Cerebellar nuclear complex (tissue), 1 donor: Measurements from ENCODE around the gene ETV3L.
"Not testable (repeated sequence)": the region's sequence is repeated elsewhere in the genome, so short reads cannot be mapped to it uniquely, and the experiment has no call there.

Source experiments
- DNase-seq, 2 experiments: peaks; one replicate each; lab custom pipeline; 2025; lab: John Stamatoyannopoulos, UW

The ETV3L gene

DNA sequence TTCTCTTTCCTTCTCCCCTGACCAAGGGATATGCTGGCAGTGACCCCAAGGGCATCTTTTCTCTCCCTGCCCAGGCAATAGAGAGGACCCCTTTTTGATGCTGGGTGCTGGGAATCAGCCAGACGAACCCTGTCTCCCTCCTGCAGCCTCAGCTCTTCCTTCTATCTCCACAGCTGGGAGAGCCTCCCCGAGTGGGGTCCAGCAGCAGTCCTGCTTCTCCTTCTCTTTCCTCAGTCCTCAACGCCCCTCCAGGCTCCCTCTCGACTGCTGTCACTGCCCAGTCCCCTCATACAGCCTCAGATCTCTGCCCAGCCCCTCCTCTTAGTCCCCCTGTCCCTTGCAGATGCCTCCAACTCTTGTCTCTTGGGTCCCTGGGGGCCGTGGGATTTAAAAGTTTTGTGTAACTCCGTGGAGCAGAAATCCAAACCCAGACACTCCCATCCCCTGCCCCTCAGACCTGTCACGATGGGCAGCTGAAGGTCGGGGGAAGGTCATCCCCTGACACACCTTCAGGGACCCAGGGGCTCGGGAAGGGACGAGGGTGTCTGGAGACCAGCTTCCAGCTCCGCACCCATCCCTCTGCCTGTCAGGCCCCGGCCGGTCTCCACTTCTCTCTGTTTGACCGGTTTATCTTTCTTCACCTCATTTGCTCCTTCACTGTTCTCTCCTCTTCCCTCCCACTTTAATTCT lies 5.8 kb upstream of the ETV3L start:
- DNase-seq = no peak

DNA sequence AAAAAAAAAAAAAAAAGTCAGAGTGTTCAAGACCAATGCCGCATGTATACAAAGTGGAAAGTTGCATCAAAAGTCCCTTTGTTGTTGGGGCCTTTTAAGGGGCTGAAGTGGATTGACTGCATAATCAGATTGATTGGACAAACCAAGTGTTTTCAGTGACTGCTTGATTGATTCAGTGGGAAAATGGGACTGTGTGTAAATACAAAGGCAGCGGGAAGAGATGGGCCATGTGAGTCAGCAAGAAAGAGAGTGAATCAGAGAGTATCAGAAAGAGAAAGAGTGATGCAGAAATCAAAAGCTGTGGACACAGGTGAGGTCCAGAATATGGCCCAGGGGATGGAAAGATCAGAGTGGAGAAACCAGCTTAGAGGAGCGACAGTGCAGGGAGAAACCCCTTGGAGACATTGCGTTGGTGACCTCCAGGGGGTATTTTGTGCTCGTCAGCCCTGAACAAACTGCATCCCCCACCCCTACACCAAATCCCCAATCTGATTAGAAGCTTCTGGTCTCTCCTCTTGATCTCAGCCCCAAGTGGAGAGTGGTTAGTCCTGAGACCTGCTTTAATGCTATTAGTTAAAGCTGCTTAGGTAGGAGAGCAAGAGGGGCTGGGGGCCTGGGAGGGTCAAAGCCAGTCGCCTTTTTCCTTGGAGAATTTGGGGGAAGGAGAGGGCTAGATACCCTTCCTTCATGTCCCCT lies 5.1 kb upstream of the ETV3L start:
- DNase-seq = no peak

DNA sequence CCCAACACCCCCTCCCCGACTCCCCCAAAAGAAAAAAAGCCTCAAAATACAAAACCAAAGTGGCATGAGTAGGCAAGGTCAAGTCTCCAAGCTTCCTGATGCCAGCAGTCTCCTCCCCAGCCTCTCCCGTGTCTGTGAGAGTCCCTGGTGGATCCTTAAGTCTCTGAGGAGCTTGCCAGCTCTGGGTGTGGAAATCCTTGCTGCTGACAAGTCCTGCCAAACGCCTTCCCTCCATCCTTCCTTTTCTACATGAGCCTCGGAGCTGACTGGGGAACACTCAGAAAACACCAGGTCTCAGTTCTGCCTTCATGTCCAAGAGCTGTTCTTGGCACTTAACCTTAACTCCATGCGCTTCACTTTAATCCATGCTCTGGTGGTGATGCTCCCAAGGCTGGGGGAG lies 3.7 kb upstream of the ETV3L start:
- no peak for DNase-seq

DNA sequence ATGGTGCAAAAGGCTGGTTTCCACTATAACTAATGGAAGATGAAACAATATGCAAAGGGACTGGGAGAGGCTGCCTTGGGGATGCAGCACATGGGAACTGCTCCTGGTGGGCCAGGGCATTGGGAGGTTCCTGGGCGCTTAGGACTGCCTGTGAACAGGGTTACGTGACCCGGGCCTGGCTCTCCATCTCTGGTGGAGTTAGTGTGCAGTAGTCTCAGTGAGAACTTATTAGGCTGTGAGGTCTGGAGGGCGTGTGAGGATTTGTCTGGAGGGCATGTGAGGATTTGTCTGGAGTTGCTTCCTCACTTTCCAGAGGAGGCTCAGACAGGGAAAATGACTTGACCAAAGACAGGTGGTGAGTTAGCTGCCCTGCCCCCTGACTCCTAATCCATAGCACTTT lies 1.5 kb upstream of the ETV3L start:
- no peak for DNase-seq

DNA sequence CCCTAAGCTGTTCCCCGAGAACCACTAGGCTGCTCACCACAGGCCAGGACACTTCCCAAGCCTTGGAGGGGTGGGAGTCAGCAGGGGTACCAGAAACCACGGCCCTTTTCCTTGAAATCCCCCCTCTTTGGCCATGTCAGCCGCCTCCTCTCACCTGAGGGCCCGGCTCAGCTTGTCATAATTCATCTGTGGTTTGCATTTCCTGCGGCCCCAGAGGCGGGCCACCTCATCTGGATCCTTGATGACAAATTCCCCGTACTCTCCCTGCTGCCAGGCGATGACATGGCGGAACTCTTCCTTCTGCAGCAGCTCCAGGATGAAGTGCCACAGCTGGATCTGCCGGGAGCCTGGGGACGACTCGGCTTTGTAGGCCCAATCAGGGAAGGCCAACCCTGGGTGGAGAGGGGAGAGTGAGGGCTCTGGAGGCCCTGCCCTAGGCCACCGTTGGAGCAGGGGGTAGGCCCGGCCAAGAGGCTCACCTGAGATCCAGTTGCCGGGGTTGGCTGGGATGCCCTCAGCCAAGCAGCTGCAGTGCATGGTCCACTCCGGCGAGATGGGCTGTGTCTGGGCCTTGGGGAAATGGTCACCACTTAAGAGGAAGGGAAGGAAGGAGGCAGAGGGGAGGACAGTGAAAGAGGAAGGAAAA lies 498 bp downstream of the ETV3L start:
- DNase-seq = not testable (repeated sequence)

DNA sequence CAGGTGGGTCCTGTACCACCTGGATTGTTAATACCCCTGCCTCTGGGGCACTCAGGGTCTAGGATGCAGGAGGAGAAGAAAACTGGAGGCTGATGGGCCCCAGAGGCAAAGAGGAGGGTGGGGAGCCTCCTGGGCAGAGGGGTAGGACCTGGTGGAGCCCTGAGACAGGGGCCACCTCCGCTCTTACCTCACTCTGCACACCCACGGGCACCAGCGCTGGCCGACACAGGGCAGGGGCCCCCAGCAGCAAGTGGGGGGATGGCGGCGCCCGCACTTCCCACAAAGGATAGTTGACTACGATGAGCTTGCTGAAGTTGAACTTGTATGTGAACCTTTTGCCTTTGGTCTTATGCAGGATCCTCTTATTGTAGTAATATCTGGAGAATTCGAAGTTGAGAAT lies 1.1 kb downstream of the ETV3L start:
- DNase-seq = no peak

DNA sequence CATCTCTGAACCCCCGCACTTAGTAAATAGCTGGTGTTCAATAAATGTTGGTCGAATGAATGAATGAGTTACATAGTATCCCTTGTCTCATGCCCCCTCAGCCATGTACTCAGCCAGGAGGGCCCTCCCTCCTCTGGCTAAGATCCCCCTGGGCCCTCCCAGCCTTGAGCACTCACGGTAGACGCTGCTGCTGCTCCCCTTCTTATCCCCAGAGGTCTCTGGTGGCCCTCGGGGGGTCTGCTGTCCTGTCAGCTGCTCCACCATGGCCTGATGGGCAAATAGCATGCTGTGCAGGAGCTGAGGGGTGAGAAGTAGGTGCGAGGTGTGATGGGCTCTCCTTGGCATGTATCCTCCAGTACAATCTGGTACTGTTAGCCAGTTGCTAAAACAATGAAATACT lies 1.9 kb downstream of the ETV3L start:
- no peak for DNase-seq

DNA sequence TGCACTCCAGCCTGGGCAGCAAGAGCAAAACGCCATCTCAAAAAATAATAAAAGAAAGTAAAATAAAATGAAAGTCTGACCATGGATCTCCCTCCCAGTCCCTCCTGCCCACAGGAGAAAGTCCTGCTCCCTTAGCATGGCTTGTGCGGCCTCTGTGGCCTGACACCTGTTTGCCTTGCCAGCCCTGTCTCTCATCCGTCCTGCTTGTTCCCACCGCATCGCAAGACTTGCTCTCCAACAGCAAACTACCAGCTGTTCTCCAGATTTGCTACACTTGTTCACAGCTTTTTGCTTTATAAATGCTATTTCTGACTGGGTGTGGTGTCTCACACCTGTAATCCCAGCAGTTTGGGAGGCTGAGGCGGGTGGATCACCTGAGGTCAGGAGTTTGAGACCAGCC lies 2.7 kb downstream of the ETV3L start:
- no peak for DNase-seq

DNA sequence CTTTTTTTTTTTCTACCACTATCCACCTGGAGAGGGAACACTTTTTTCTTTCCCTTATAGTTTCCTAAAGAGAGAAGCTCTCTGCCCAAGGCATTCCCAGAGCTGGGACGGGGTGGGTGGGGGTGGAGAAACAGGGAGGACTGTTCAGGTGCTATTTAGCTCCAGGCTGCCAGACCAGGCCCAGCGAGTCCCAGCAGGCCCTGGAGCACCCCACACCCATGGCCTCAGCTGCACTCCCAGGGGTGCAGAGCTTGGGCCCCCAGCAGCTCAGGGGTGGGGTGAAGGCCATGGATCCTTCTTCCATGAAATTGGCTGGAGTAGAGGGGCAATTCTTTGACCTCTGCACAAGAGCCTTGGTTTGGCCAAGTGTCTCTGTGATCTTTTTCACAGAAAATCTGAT lies 4.1 kb downstream of the ETV3L start:
- no peak for DNase-seq

DNA sequence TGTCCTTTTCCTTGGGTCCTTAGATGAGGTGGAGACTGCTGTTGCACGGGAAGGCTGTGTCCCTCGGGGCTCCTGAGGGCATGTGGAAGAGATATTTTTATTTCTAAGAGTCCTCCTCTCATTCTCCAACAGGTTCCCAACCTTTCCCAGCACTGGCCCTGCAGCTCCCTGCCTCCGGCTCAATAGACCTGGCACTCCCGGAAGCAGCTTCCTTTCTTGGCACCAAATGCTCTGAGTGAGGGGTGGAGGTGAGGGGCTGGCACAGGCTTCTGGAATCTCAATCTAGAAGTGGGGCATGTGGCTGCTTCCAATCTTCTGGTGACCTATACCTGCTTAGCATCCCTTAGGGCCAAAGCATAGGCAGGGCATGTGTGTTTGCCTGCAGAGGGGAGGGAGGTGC lies 4.5 kb downstream of the ETV3L start:
- no peak for DNase-seq

DNA sequence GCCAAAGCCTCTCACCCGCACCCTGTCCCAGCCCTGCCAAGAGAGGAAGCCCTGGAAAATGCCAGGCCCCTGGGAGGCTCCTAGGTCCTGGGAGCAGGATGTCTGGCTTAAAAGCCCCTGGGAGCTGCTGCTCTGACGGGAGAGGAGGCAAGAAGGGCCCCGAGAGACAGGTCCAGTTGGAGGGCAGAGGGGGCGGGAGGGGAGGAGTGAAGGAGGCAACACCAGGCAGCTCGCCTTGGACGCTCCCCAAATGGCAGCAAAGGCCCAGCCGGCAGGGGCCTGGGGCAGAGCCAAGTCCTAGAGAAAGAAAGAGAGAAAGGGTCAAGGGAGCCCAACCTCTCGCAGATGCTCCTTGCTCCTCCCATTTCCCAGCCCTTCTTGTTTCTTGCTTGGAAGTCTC lies 6.8 kb downstream of the ETV3L start:
- DNase-seq = no peak

DNA sequence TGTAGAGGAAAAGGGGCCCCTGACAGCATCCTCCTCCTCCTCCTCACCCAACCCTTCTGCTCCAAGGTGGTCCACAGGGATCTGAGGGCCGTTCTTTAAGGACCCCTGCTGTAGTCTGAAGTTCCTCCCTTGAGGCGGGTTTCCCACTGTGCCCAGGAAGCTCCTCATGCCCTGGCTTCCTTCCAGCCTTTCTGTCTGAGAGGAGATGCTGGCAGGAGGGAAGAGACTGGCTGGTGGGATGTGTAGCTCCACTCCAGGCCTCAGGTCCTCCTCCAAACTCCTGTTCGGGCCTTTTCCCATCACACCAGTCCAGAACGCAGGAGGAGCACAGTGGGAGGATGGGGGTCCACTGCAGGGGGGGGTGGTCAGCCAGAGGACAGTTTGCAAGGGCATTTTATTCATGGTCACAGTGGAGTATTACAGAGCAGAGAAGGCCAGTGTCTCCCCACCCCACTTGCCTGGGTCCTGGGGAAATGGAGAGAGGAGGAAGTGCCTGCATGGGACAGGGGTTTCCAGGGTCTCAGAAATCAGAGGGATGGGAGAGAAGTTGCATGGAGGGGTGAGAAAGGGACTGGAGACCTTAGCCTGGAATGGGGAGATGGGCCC lies 7.8 kb downstream of the ETV3L start:
- DNase-seq = no peak

DNA sequence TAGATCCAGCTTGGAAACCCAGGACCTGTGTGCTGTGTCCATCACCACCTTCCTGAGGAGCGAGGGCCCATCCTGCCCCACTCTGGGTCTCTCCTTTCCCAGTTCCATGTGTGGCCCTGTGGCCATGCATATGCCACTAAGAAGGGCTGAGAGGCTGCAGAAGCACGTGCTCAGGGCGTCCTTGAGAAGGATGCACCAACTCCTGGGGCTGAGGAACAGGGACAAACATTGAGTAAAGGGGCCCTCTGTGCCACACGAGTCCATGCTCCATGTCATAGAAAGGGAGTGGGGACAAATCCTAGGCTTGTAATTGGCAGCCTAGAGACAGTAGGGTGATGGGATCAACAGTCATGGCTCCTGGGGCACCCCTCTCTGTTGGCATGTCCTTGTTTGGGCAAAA lies 8.4 kb downstream of the ETV3L start:
- no peak for DNase-seq

DNA sequence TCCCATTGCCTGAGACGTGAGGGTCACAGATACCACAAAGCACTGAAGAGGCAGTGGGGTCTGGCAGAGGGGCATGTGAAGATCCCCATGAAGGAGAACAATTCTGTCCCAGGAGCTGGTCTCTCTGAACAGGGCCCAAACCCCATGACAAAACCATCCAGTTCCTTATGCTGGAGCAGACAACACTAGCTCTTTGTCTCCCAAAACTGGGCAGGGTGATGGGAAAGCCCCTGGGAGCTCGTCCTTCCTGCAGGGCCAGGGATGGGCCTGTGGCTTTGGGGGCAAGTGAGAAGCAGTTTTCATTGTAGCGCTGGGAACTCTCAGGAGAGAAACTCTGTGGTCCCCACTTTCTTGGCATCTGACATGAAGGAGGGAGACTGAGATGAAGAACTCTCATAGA lies 8.8 kb downstream of the ETV3L start:
- no peak for DNase-seq

DNA sequence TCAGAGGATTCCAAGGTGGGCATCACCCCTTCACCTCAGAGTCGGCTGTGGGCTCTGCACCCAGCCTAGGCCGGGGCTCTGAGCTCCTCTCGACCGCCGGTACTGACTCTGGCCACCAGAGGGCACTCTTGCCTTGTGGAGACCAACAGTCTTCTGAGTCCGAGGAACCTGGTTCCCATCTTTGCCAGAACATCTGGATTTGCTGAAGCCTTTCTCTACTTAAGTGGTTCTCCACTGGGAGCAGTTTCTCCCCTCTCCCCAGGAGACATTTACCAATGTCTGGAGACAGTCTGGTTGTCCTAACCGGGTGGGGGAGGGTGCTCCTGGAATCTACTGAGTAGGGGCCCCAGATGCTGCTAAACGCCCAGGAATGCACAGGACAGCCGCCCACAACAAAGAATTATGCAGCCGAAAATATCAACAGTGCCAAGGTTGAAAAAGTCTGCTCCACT lies 9.4 kb downstream of the ETV3L start:
- peak in 1 of 2 experiments; percentile 8 for DNase-seq

DNA sequence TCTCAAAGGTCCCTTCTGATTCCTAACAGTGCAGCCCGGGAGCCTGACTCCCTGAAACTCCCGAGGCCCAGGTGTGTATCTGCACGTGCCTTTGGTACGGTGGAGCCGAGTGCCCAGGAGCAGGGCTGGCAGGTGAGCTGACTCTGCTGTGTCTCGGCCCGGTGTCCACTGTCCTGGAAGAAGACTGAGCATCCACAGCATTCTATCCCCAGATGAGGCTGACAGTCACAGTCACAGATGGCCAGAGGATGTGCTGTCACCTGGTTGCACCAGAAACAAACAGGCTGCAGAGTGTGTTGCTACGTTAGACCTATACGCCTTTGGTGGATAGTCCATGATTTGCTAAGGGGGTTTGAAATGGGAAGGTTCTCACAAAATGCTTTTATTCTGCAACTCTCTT lies 9.8 kb downstream of the ETV3L start:
- DNase-seq = no peak

DNA sequence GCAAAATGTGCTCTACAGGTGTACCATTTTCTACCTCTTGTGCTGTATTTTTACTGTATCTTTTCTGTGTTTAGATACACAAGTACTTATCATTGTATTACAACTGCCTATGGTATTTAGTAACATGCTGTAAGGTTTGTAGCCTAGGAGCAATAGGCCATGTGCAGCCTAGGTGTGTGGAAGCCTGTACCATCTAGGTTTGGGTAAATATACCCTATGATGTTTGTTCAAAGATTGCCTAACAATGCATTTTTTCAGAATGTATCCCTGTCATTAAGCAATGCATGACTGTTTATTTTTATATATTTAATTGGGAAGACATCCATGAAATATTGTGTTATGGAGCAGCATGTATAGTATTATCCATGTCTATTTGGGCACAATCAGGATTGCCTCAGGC lies 11.0 kb downstream of the ETV3L start:
- DNase-seq = no peak

DNA sequence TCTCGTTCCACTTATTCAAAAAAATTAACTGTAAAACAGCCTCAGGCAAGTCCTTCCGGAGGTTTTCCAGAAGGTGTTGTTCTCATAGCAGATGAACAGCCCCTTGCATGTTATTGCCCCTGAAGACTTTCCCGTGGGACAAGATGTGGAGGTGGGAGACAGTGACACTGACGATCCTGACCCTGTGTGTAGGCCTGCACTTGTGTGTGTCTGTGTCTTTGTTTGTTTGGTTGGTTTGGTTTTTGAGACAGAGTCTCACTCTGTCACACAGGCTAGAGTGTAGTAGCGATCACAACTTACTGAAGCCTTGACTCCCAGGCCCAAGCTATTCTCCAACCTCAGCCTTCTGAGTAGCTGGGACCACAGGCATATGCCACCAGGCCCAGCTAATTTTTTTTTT lies 12.6 kb downstream of the ETV3L start:
- no peak for DNase-seq

DNA sequence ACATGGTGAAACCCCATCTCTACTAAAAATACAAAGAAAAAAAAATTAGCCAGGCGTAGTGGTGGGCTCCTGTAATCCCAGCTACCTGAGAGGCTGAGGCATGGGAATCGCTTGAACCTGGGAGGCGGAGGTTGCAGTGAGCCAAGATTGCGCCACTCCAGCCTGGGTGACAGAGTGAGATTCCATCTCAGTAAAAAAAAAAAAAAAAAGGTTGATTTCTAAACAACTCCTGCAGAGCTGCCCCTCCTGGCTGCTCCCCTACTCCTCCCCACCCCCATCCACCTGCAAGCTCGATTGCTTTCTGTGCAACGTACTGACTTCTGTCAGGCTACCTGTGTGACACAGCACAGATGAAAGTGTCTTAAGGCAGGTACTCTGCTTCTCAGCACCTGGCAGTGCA lies 13.3 kb downstream of the ETV3L start:
- no peak for DNase-seq

DNA sequence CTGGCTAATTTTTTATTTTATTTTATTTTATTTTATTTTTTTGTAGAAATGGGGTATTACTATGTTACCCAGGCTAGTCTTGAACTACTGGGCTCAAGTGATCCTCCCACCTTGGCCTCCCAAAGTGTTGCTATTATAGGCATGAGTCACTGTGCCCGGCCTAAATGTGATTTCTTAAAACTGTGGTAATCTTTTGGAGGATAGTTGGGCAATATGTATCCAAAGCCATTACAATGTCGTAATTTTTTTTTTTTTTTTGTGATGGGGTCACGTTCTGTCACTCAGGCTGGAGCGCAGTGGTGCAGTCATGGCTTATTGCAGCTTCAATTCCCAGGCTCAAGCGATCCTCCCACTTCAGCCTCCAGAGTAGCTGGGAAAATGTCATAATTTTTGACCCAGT lies 14.2 kb downstream of the ETV3L start:
- no peak for DNase-seq

DNA sequence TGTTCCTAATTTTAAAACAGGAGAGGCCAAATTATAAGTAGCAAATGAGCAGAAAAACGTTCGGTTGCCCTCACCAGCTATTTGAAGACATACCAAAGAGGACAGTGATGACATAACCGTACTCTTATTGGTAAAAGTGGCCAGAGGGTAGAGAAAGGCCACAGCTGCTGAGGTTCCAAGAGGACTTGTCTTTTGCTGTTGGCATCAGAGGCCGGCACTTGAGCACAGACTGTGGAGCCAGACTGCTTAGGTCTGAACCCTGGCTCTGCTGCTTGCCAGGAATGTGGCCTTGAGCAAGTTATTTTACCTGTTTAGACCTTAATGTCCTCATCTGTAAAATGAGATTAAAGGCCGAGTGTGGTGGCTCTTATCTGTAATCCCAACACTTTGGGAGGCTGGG lies 14.9 kb downstream of the ETV3L start:
- no peak for DNase-seq

DNA sequence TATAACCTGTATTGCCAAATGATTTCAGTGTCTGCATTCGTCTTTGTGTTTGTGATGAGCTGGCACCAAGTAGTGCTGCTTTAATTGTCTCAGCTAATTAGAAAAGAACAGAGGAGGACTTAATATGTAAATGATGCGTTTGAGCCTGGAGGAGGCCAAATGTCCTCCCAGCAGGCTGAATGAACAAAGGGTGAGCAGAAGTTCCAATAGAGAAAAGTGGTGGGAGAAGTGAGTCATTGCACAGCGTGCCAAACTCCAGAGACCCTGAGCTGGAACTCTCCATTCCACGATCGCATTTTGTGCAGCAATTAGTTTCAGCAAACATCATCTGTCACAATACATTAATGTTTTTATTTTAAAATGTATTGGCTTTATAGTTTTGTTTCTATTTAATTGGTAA lies 17.9 kb downstream of the ETV3L start:
- no peak for DNase-seq

DNA sequence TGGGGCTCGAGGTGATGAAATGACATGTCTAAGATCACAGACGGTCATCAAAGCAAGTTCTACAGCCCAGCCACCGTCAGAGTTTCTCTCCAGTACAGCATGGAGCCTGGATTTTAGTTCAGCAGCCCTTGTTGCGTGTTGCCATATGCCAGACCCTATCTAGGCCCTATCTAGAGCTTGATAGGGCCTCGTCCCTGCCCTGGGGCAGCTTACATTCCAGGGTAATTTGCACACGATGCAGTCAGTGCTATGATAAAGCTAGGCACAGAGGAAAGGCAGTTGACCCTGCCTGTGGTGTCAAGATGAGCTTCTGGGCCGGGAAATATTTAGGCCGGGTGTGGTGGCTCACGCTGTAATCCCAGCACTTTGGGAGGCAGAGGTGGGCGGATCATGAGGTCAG lies 18.9 kb downstream of the ETV3L start:
- no peak for DNase-seq
